ENCODE data around the gene FKBP15. TPM values are rescaled to one million over a fixed set of nuclear protein-coding genes. Genes with fewer than 3 reads are reported as not detected.

Gene FKBP15
- total and polyA plus RNA-seq, 2 experiments from 2014 or later = 7.9 to 14.9 TPM

DNA sequence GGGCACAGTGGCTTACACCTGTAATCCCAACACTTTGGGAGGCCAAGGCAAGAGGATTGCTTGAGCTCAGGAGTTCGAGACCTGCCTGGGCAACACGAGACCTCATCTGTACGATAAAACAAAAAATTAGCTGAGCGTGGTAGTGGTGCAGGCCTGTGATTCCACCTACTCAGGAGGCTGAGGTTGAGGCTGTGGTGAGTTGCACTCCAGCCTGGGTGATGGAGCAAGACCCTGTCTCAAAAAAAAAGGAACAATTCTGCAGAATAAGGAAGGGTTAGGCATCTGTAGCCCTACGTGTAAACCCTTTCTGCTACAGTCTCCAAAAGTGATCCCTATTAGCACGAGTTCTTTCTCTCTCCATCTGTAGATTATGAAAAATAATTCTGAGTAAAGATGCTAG lies 34.4 kb upstream of the FKBP15 start:
- Histone ChIP-seq H3K36me3 (ENCODE audit: insufficient read depth) (peaks cover 13% of the 10 kb centered on the region), H3K4me2 (no peak overlapping the region), H3F3A (replicated peaks; ENCODE audit: low read depth) (no peaks in the 10 kb centered on the region), H3K27me3 (ENCODE audit: insufficient read depth) (no peaks in the 10 kb centered on the region), H3K4me1 (ENCODE audit: insufficient read depth) (no peaks in the 10 kb centered on the region), H2AFZ (no peak overlapping the region), H4K20me1 (replicated peaks; ENCODE audit: insufficient read depth) (peaks cover 8% of the 10 kb centered on the region; the same call in 1 of the 2 replicates), H3K4me3 (no peak overlapping the region), H3K79me2 (replicated peaks; ENCODE audit: insufficient read depth) (no peaks in the 10 kb centered on the region; the same call in 1 of the 2 replicates), H3K9me2 (ENCODE audit: insufficient read depth) (no peaks in the 10 kb centered on the region), H3K27ac (ENCODE audit: low read depth) (no peak overlapping the region)
- ATAC-seq (no peak), DNase-seq (ENCODE audit: low spot score) (no peak)
- TF ChIP-seq CREB1 (CRISPR knock-in tag; IDR thresholded peaks at IDR 0.05; ENCODE audit: low read depth) (no peak), EZH2phosphoT487 (IDR thresholded peaks at IDR 0.05; ENCODE audit: unreplicated experiment) (no peak), NANOG (IDR thresholded peaks at IDR 0.05; ENCODE audit: borderline replicate concordance) (no peak), STAT1 (IDR thresholded peaks at IDR 0.05; ENCODE audit: unreplicated experiment) (no peak), ZNF114 (CRISPR knock-in tag; IDR thresholded peaks at IDR 0.05) (no peak), ZNF331 (CRISPR knock-in tag; IDR thresholded peaks at IDR 0.05; ENCODE audit: low read depth) (no peak), EZH2 (IDR thresholded peaks at IDR 0.05; ENCODE audit: low read depth, unreplicated experiment) (no peak), POLR2AphosphoS5 (IDR thresholded peaks at IDR 0.05; ENCODE audit: low read depth) (no peak)
- TF ChIP-seq, protein P1, sequence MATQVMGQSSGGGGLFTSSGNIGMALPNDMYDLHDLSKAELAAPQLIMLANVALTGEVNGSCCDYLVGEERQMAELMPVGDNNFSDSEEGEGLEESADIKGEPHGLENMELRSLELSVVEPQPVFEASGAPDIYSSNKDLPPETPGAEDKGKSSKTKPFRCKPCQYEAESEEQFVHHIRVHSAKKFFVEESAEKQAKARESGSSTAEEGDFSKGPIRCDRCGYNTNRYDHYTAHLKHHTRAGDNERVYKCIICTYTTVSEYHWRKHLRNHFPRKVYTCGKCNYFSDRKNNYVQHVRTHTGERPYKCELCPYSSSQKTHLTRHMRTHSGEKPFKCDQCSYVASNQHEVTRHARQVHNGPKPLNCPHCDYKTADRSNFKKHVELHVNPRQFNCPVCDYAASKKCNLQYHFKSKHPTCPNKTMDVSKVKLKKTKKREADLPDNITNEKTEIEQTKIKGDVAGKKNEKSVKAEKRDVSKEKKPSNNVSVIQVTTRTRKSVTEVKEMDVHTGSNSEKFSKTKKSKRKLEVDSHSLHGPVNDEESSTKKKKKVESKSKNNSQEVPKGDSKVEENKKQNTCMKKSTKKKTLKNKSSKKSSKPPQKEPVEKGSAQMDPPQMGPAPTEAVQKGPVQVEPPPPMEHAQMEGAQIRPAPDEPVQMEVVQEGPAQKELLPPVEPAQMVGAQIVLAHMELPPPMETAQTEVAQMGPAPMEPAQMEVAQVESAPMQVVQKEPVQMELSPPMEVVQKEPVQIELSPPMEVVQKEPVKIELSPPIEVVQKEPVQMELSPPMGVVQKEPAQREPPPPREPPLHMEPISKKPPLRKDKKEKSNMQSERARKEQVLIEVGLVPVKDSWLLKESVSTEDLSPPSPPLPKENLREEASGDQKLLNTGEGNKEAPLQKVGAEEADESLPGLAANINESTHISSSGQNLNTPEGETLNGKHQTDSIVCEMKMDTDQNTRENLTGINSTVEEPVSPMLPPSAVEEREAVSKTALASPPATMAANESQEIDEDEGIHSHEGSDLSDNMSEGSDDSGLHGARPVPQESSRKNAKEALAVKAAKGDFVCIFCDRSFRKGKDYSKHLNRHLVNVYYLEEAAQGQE (IDR thresholded peaks at IDR 0.05; ENCODE audit: unreplicated experiment) = no peak
- TF ChIP-seq, protein P2, sequence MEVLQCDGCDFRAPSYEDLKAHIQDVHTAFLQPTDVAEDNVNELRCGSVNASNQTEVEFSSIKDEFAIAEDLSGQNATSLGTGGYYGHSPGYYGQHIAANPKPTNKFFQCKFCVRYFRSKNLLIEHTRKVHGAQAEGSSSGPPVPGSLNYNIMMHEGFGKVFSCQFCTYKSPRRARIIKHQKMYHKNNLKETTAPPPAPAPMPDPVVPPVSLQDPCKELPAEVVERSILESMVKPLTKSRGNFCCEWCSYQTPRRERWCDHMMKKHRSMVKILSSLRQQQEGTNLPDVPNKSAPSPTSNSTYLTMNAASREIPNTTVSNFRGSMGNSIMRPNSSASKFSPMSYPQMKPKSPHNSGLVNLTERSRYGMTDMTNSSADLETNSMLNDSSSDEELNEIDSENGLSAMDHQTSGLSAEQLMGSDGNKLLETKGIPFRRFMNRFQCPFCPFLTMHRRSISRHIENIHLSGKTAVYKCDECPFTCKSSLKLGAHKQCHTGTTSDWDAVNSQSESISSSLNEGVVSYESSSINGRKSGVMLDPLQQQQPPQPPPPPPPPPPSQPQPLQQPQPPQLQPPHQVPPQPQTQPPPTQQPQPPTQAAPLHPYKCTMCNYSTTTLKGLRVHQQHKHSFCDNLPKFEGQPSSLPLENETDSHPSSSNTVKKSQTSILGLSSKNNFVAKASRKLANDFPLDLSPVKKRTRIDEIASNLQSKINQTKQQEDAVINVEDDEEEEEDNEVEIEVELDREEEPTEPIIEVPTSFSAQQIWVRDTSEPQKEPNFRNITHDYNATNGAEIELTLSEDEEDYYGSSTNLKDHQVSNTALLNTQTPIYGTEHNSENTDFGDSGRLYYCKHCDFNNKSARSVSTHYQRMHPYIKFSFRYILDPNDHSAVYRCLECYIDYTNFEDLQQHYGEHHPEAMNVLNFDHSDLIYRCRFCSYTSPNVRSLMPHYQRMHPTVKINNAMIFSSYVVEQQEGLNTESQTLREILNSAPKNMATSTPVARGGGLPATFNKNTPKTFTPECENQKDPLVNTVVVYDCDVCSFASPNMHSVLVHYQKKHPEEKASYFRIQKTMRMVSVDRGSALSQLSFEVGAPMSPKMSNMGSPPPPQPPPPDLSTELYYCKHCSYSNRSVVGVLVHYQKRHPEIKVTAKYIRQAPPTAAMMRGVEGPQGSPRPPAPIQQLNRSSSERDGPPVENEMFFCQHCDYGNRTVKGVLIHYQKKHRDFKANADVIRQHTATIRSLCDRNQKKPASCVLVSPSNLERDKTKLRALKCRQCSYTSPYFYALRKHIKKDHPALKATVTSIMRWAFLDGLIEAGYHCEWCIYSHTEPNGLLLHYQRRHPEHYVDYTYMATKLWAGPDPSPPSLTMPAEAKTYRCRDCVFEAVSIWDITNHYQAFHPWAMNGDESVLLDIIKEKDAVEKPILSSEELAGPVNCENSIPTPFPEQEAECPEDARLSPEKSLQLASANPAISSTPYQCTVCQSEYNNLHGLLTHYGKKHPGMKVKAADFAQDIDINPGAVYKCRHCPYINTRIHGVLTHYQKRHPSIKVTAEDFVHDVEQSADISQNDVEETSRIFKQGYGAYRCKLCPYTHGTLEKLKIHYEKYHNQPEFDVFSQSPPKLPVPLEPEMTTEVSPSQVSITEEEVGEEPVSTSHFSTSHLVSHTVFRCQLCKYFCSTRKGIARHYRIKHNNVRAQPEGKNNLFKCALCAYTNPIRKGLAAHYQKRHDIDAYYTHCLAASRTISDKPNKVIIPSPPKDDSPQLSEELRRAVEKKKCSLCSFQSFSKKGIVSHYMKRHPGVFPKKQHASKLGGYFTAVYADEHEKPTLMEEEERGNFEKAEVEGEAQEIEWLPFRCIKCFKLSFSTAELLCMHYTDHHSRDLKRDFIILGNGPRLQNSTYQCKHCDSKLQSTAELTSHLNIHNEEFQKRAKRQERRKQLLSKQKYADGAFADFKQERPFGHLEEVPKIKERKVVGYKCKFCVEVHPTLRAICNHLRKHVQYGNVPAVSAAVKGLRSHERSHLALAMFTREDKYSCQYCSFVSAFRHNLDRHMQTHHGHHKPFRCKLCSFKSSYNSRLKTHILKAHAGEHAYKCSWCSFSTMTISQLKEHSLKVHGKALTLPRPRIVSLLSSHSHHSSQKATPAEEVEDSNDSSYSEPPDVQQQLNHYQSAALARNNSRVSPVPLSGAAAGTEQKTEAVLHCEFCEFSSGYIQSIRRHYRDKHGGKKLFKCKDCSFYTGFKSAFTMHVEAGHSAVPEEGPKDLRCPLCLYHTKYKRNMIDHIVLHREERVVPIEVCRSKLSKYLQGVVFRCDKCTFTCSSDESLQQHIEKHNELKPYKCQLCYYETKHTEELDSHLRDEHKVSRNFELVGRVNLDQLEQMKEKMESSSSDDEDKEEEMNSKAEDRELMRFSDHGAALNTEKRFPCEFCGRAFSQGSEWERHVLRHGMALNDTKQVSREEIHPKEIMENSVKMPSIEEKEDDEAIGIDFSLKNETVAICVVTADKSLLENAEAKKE (CRISPR knock-in tag; IDR thresholded peaks at IDR 0.05) = no peak
- TF ChIP-seq, protein P3, sequence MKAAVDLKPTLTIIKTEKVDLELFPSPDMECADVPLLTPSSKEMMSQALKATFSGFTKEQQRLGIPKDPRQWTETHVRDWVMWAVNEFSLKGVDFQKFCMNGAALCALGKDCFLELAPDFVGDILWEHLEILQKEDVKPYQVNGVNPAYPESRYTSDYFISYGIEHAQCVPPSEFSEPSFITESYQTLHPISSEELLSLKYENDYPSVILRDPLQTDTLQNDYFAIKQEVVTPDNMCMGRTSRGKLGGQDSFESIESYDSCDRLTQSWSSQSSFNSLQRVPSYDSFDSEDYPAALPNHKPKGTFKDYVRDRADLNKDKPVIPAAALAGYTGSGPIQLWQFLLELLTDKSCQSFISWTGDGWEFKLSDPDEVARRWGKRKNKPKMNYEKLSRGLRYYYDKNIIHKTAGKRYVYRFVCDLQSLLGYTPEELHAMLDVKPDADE (IDR thresholded peaks at IDR 0.05) = no peak
- TF ChIP-seq, protein P4, sequence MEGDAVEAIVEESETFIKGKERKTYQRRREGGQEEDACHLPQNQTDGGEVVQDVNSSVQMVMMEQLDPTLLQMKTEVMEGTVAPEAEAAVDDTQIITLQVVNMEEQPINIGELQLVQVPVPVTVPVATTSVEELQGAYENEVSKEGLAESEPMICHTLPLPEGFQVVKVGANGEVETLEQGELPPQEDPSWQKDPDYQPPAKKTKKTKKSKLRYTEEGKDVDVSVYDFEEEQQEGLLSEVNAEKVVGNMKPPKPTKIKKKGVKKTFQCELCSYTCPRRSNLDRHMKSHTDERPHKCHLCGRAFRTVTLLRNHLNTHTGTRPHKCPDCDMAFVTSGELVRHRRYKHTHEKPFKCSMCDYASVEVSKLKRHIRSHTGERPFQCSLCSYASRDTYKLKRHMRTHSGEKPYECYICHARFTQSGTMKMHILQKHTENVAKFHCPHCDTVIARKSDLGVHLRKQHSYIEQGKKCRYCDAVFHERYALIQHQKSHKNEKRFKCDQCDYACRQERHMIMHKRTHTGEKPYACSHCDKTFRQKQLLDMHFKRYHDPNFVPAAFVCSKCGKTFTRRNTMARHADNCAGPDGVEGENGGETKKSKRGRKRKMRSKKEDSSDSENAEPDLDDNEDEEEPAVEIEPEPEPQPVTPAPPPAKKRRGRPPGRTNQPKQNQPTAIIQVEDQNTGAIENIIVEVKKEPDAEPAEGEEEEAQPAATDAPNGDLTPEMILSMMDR (conservative IDR thresholded peaks at IDR 0.05; ENCODE audit: low read depth in 2 of 2) = no peak
- peaks cover 17% of the 10 kb centered on the region for H3K36me3 Mint-ChIP-seq (ENCODE audit: low read depth)
- H3K27me3 Mint-ChIP-seq (ENCODE audit: insufficient read depth, low read depth, poor library complexity) = no peaks in the 10 kb centered on the region
- peaks cover 2% of the 10 kb centered on the region; the same call in 1 of the 3 replicates for H3K9me3 Mint-ChIP-seq
- no peak overlapping the region for H3K27ac Mint-ChIP-seq
- H3K4me1 Mint-ChIP-seq = no peaks in the 10 kb centered on the region
- no peak overlapping the region for H3K4me3 Mint-ChIP-seq

Measured in GM23338 (cell line).